ENCODE data around the gene RPS15A. TPM values are rescaled to one million over a fixed set of nuclear protein-coding genes. Genes with fewer than 3 reads are reported as not detected.

The RPS15A gene
- total and polyA plus RNA-seq, 2 of the 8 experiments (the other 6 are each of a cell fraction or from before 2014, with no cell fraction given), result 1,784 to 5,666 TPM

GRCh38 chr16:18816286-18816685 is 26.2 kb upstream of the RPS15A start:
- Histone ChIP-seq H4K8ac (ENCODE audit: extremely low read depth, insufficient read depth, low read length) (no peak overlapping the region), H2AK5ac (ENCODE audit: low read depth, low read length) (no peak overlapping the region), H3K18ac (ENCODE audit: extremely low read depth, low read length) (no peak overlapping the region), H3K4me2 (ENCODE audit: insufficient read depth in 1 of 2, low read depth in 2 of 2, low read length in 2 of 2) (no peak overlapping the region), H3K27ac (ENCODE audit: low read depth, low read length) (no peak overlapping the region), H3K79me2 (ENCODE audit: control insufficient read depth in 1 of 2, insufficient read depth in 2 of 2, low read length in 2 of 2) (no peaks in the 10 kb centered on the region), H4K5ac (ENCODE audit: insufficient read length, low read depth, low read length) (no peak overlapping the region), H3K4me3 (ENCODE audit: extremely low read depth in 1 of 4, insufficient read depth in 2 of 4, low read depth in 3 of 4, low read length in 4 of 4) (no peak overlapping the region), H2BK12ac (ENCODE audit: low read depth, low read length) (no peak overlapping the region), H3K27me3 (replicated peaks in 1 of 4; ENCODE audit: control insufficient read depth in 3 of 4, extremely low read depth in 1 of 4, insufficient read depth in 3 of 4, low read length in 3 of 4) (no peaks in the 10 kb centered on the region), H2BK20ac (ENCODE audit: low read length) (no peak overlapping the region), H2AFZ (ENCODE audit: low read length) (no peak overlapping the region), H3K36me3 (ENCODE audit: control insufficient read depth in 2 of 4, insufficient read depth in 4 of 4, low read length in 3 of 4) (peaks cover 22 to 73% (median 51%) of the 10 kb centered on the region in 4 experiments), H3K56ac (replicated peaks; ENCODE audit: insufficient read length, low read depth, low read length) (no peak overlapping the region), H3K9ac (replicated peaks in 1 of 4; ENCODE audit: extremely low read depth in 1 of 4, low read depth in 3 of 4, low read length in 3 of 4) (no peak overlapping the region), H2BK5ac (ENCODE audit: low read depth, low read length) (no peak overlapping the region), H3K14ac (ENCODE audit: insufficient read length) (no peak overlapping the region), H2BK15ac (ENCODE audit: low read length) (no peak overlapping the region), H2BK120ac (replicated peaks; ENCODE audit: low read depth, low read length) (no peak overlapping the region), H3K23ac (ENCODE audit: insufficient read length) (no peak overlapping the region), H3K79me1 (ENCODE audit: low read depth, low read length) (no peaks in the 10 kb centered on the region), H3K4me1 (replicated peaks in 1 of 4; ENCODE audit: control insufficient read depth in 3 of 4, insufficient read depth in 4 of 4, low read length in 3 of 4) (no peaks in the 10 kb centered on the region), H3K4ac (replicated peaks; ENCODE audit: insufficient read length, low read depth, low read length) (no peak overlapping the region), H4K91ac (replicated peaks; ENCODE audit: insufficient read length, low read length) (no peak overlapping the region), H3K23me2 (ENCODE audit: low read depth, low read length) (no peaks in the 10 kb centered on the region), H4K20me1 (replicated peaks in 1 of 2; ENCODE audit: control insufficient read depth in 1 of 2, insufficient read depth in 2 of 2, low read length in 2 of 2) (no peaks in the 10 kb centered on the region), H3K9me3 (ENCODE audit: insufficient read depth in 2 of 2, low read depth in 1 of 2, low read length in 1 of 2) (no peaks in the 10 kb centered on the region)
- POLR2A ChIA-PET (ENCODE audit: partially characterized antibody), result interaction anchor here (0.6 to 1.2 kb wide), 4 partner anchors 15 to 55 kb away, joined by 3 to 4 read pairs (median 4); partner anchors contain the start of gene ARL6IP1
- CTCF ChIA-PET (ENCODE audit: partially characterized antibody), result interaction anchor here (1.5 to 2.0 kb wide), 2 partner anchors 10 to 17 kb away, joined by 3 to 6 read pairs; no protein-coding TSS in a partner anchor
- no peak for DNase-seq (ENCODE audit: low read depth in 1 of 2, low spot score in 2 of 2)
- WGBS, 2 experiments (ENCODE audit: extremely low coverage in 1 of 2, insufficient coverage in 1 of 2, insufficient read length in 1 of 2, insufficient replicate concordance in 2 of 2, low coverage in 1 of 2, low lambda C conversion rate in 2 of 2, missing lambda C conversion rate in 1 of 2), result 90% methylated on average over 3 of the region's 3 CpGs; no CpG with 5 or more reads in 1 of the 2 experiments
- FAIRE-seq, result no peak
- no peak for TF ChIP-seq ASH2L (IDR thresholded peaks at IDR 0.05; ENCODE audit: low read length)
- TF ChIP-seq FOSL1 (IDR thresholded peaks at IDR 0.05; ENCODE audit: insufficient read depth, low read depth, low read length), result no peak
- TF ChIP-seq E2F6 (IDR thresholded peaks at IDR 0.05), result no peak
- no peak for TF ChIP-seq CBX5 (IDR thresholded peaks at IDR 0.05; ENCODE audit: low read depth, low read length)
- TF ChIP-seq NANOG (IDR thresholded peaks at IDR 0.05; ENCODE audit: insufficient read depth, low read depth, low read length, poor library complexity, severe bottlenecking), result no peak
- no peak for TF ChIP-seq GTF2F1 (IDR thresholded peaks at IDR 0.05; ENCODE audit: borderline replicate concordance, low read depth, low read length)
- TF ChIP-seq SP4 (IDR thresholded peaks at IDR 0.05; ENCODE audit: low read length), result no peak
- no peak for TF ChIP-seq POU5F1 (IDR thresholded peaks at IDR 0.05; ENCODE audit: low read depth, low read length)
- TF ChIP-seq MAFK (IDR thresholded peaks at IDR 0.05; ENCODE audit: low read depth, low read length), result no peak
- no peak for TF ChIP-seq CBX8 (IDR thresholded peaks at IDR 0.05; ENCODE audit: borderline replicate concordance, low read depth, low read length)
- TF ChIP-seq TAF1 (IDR thresholded peaks at IDR 0.05; ENCODE audit: low read depth, low read length), result no peak
- TF ChIP-seq TAF7 (optimal IDR thresholded peaks at IDR 0.05; ENCODE audit: borderline replicate concordance, low read depth, low read length), result no peak
- no peak for TF ChIP-seq CHD2 (IDR thresholded peaks at IDR 0.05; ENCODE audit: low read length)
- TF ChIP-seq CHD1 (IDR thresholded peaks at IDR 0.05; ENCODE audit: low read depth, low read length), result no peak
